Skeletal muscle satellite cell (primary cell): ENCODE measurements around the gene MB21D2.

Experiments
- H3K27me3 ChIP-seq: 2 replicates; pipeline ENCODE4 v1.7.0; 2013; ENCODE audit warnings: low read length; ENCODE audit not compliant: control insufficient read depth, insufficient read depth
- H3K36me3 ChIP-seq: 2 replicates; pipeline ENCODE4 v1.7.0; 2013; ENCODE audit warnings: mild to moderate bottlenecking, control low read depth, low read length; ENCODE audit not compliant: insufficient read depth
- H3K4me1 ChIP-seq: 2 replicates; pipeline ENCODE4 v1.7.0; 2013; ENCODE audit warnings: low read length; ENCODE audit not compliant: control insufficient read depth, insufficient read depth
- H3K4me2 ChIP-seq: 2 replicates; pipeline ENCODE4 v1.7.0; 2013; ENCODE audit warnings: mild to moderate bottlenecking, low read length
- H3K4me3 ChIP-seq: 2 replicates; pipeline ENCODE4 v1.7.0; 2013; ENCODE audit warnings: low read length
- H3K9ac ChIP-seq: 2 replicates; pipeline ENCODE4 v1.7.0; 2013; ENCODE audit warnings: mild to moderate bottlenecking, low read depth, low read length, moderate library complexity
- H3K9me3 ChIP-seq: replicated peaks from 2 replicates; pipeline ENCODE4 v1.7.0; 2013; ENCODE audit warnings: mild to moderate bottlenecking, control low read depth, low read length

The MB21D2 gene

DNA sequence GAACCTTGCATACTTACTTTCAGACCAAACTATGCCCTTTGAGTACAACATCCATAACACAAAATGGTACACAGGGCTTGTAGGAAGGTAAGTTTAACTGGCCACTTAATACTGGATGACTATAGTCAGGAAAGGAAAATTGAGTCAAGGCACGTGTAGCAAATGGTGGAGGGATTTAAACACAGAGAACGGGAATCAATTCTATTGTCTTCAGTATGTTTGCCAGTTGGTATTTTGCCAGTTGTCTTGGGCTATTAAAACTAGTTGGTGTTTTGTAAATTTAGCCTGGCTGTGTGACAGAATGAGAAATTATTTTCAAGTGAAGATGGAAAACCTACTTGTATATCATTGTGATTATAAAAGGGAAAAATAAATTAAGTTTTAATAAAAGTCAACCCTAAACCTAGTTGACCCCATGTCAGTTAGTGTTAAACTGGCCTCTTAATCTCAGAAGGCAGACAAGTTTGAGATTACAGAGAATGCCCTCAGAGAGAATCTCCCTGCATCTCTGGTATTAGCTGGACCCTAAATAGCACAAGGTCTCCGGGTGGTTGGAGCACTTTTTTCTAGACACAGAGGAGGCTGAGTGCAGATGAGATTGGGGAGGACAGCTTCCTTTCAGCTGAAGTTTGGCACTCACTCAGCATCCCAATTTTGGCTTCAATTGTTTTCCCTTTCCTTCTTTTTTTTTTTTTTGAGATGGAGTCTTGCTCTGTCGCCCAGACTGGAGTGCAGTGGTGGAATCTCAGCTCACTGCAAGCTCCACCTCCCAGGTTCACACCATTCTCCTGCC, 91.2 kb downstream of the MB21D2 start:
- Histone ChIP-seq H3K9ac (no peak overlapping the region), H3K36me3 (no peaks in the 10 kb centered on the region), H3K4me3 (no peak overlapping the region), H3K4me1 (peaks cover 25% of the 10 kb centered on the region), H3K27me3 (no peaks in the 10 kb centered on the region), H3K4me2 (no peak overlapping the region), H3K9me3 (no peaks in the 10 kb centered on the region)

DNA sequence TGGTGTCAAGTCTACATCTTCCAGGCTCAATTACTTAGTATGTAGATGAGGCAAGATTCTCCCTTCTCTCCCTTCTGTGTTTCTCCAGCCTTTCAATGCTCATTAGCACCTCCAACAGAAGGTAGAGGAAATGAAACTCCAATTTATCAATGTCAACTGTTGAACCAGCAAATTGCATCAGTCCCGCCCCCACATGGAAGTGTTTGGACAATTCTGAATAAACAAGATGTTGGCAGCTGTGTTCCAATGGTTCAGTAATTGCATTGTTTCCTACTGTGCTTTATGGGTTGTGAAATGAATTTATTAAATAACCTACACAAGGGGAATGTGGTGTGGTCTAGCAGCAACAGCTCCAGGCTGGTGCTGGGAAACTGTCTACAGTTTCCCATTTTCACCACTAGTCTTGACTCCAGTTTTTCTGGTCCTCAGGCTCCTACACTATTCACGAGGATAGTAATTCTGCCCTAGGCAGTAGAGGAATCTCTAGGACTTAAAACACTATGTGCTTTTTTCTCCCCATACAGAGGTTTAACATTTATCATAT, 91.9 kb downstream of the MB21D2 start:
- Histone ChIP-seq H3K4me3 (no peak overlapping the region), H3K36me3 (no peaks in the 10 kb centered on the region), H3K9me3 (no peaks in the 10 kb centered on the region), H3K9ac (no peak overlapping the region), H3K4me1 (peaks cover 18% of the 10 kb centered on the region), H3K27me3 (no peaks in the 10 kb centered on the region), H3K4me2 (no peak overlapping the region)

DNA sequence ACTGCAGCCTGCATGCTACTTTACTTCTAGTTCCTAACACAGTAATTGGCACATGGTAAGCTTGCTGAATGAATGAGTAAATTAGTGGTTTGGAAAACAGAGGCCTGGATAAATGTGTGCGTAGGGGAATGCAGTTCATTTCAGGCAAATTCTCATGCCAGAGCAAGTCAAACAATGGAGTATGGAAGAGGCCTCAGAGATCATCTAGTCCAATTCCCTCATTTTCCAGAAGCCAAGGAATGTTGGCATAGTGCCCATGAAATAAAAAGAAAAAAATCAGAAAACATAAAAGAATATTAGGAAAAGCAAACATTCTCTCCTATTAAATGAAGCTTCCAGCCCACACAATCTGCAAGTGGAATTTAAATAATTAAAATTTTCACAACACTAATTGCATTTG, 92.4 kb downstream of the MB21D2 start:
- no peaks in the 10 kb centered on the region for H3K27me3 ChIP-seq
- no peaks in the 10 kb centered on the region for H3K9me3 ChIP-seq
- no peak overlapping the region for H3K9ac ChIP-seq
- peaks cover 13% of the 10 kb centered on the region for H3K4me1 ChIP-seq
- H3K4me3 ChIP-seq, result no peak overlapping the region
- no peaks in the 10 kb centered on the region for H3K36me3 ChIP-seq
- no peak overlapping the region for H3K4me2 ChIP-seq

DNA sequence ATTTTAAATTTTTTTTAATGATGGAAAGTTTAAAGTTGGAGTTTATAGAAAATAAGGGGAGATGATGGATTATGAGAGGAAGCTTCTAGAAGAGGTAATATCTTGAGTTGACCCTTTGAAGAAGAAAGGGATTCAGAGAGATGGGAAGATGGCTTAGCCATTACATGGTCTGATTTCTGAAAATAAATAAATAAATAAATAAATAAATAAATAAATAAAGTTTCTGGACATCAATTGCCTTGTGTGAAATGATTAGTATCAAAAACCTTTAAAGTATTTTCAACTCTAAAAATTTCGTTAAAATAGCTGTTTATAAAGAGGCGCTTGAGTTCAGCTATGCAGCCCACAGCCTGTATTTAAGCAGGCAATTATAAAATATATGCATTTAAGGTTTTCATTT, 93.3 kb downstream of the MB21D2 start:
- no peaks in the 10 kb centered on the region for H3K9me3 ChIP-seq
- no peaks in the 10 kb centered on the region for H3K36me3 ChIP-seq
- H3K9ac ChIP-seq, result no peak overlapping the region
- no peak overlapping the region for H3K4me3 ChIP-seq
- H3K4me1 ChIP-seq, result peaks cover 13% of the 10 kb centered on the region
- H3K4me2 ChIP-seq, result no peak overlapping the region
- no peaks in the 10 kb centered on the region for H3K27me3 ChIP-seq

DNA sequence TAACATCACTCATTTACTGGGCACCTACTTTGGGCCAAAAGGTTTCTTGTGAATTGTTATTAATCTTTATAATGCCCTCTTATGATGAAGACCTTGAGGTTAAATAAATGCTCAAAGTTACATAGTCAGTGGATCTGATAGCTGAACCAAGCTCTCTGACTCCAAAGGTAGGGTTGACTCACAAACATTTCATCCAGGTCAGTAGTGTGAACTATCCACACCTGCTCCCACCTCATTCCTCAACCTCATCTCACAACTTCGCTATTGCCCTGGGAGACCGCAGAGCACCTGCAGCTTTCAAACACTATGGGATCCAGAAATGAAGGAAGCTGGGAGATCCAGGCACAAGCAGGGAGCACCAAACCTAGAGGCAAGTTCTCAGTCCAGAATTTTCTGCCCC, 96.5 kb downstream of the MB21D2 start:
- Histone ChIP-seq H3K4me2 (no peak overlapping the region), H3K27me3 (no peaks in the 10 kb centered on the region), H3K9ac (no peak overlapping the region), H3K36me3 (no peaks in the 10 kb centered on the region), H3K9me3 (no peaks in the 10 kb centered on the region), H3K4me3 (no peak overlapping the region), H3K4me1 (peaks cover 37% of the 10 kb centered on the region)

DNA sequence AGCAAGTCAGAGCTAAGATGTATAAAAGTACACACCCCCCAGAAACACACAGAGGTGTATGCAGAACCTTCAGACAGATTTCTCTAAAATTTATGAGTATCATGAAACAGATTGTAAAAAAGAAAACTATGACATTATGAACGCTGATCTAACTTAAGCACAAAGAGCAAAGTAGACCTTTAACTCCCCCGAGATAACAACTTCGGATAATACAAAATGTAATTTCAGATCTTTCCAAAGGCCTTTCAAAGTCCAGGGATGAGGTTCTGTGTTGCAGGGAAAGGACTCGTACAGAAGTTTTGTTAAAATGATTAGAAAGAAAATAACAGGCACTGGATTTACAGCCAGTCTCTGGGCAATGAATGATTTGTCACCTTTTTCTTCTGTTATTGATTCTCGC, 97.5 kb downstream of the MB21D2 start:
- H3K4me3 ChIP-seq, result no peak overlapping the region
- no peak overlapping the region for H3K4me2 ChIP-seq
- H3K27me3 ChIP-seq, result no peaks in the 10 kb centered on the region
- H3K36me3 ChIP-seq, result no peaks in the 10 kb centered on the region
- H3K9me3 ChIP-seq, result no peaks in the 10 kb centered on the region
- peaks cover 30% of the 10 kb centered on the region for H3K4me1 ChIP-seq
- no peak overlapping the region for H3K9ac ChIP-seq

DNA sequence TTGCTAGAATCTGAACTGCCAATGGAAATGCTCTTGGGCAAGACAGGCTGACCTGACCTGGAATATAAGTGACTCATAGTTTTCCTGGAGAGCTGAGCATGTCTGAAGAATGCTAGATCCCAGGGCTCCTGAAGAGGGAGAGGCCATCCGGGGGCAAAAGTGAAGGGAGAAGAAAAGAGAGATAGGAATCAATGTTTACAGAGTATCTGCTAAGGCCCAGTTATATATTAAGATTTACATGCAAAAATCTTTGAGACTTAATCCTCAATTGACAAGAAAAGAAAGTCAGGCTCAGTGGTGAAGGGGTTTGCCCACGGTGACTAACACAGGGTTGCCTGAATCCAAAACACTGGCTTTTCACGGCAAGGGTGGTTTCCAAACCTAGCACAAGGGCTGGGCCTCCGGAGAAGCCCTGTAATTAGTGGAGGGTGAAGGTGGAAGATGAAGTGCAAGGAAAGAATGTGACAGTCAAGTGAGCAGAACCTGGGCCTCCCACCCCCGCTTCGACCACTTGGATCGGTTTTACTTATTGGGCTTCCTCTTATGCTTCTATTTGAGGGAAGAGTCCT, 98.6 kb downstream of the MB21D2 start:
- Histone ChIP-seq H3K27me3 (no peaks in the 10 kb centered on the region), H3K9me3 (no peaks in the 10 kb centered on the region), H3K4me1 (peaks cover 30% of the 10 kb centered on the region), H3K9ac (no peak overlapping the region), H3K36me3 (no peaks in the 10 kb centered on the region), H3K4me3 (no peak overlapping the region), H3K4me2 (peak overlapping the region; percentile 22)

DNA sequence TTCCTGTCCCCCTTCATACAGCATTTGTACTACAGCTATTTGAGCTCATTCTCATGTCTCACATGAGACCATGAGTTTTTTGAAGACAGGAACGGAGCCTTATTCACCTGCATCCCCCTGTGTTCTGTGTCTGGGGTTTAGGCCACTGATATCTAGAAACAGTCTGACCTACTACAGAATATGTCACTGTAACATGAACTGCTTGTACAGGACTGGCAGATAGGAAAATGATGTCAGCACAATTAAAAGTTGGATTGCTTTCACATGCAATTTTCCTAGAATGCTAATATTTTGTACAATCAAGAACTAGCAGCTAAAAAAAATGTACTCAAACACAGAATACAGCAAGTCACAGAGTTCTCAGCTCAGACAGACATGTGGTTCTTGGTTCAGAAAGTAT, 99.5 kb downstream of the MB21D2 start:
- Histone ChIP-seq H3K9me3 (no peaks in the 10 kb centered on the region), H3K36me3 (no peaks in the 10 kb centered on the region), H3K4me3 (no peak overlapping the region), H3K9ac (no peak overlapping the region), H3K4me2 (no peak overlapping the region), H3K4me1 (peaks cover 30% of the 10 kb centered on the region), H3K27me3 (no peaks in the 10 kb centered on the region)

DNA sequence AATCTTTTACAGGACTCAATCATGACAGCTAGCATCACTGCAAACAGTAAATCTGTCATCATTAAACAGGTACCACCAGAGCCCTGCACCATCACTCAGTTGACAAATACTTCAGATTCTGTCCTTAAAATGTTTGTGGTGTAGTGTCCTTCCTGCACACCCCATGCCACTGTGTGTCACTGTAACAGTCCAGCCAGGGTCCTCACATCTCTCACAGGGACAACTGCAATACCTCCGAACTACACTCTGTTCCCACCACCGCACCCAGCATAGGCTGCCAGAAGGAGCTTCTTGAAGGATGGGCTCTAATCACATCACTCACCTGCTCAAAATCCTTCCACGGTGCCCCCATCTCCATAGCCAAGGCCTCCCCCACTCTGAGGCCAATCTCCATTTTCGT, 100.2 kb downstream of the MB21D2 start:
- no peak overlapping the region for H3K4me2 ChIP-seq
- H3K36me3 ChIP-seq, result no peaks in the 10 kb centered on the region
- H3K9ac ChIP-seq, result no peak overlapping the region
- no peaks in the 10 kb centered on the region for H3K9me3 ChIP-seq
- no peak overlapping the region for H3K4me3 ChIP-seq
- no peaks in the 10 kb centered on the region for H3K27me3 ChIP-seq
- peaks cover 30% of the 10 kb centered on the region for H3K4me1 ChIP-seq

DNA sequence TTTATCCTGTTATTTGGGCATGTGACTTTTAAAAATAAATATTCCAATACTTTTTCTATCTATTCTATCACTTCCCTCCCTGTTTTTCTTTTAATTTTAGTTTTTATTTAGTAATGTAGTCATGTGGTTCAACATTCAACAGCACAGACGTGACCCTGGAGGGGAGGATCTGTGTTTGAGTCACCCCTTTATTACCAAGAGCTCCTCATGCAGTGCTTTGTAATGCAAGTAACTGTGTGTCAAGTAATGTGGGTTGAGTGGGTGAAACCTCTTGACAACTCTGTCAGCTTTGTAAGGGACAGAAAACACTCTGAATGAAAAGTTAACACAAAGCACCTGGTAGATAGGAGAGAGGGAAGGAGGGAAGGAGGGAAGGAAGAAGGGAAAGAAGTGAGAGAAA, 100.6 kb downstream of the MB21D2 start:
- no peak overlapping the region for H3K4me2 ChIP-seq
- H3K4me3 ChIP-seq, result no peak overlapping the region
- H3K9ac ChIP-seq, result no peak overlapping the region
- H3K27me3 ChIP-seq, result no peaks in the 10 kb centered on the region
- H3K36me3 ChIP-seq, result no peaks in the 10 kb centered on the region
- H3K9me3 ChIP-seq, result no peaks in the 10 kb centered on the region
- peaks cover 30% of the 10 kb centered on the region for H3K4me1 ChIP-seq

DNA sequence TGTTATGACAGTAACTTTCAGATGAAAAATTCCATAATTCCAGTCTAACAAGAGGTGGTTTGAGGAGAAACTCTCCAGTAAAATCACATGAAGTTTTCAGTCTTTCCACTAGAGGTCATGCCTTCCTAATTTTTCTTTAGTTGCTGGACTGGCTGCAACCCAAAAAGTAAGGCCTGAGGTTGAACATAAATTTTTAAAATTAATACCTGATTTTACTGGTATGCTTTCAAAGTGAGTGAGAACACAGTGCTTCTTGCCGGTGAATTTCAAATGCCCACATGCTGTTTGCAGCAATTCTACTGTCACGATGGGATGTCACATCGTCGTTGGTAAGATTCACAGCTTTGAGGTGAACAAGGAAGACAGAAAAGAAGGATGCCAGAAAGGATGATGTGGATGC, 101.3 kb downstream of the MB21D2 start:
- Histone ChIP-seq H3K4me2 (no peak overlapping the region), H3K4me3 (no peak overlapping the region), H3K9ac (no peak overlapping the region), H3K27me3 (no peaks in the 10 kb centered on the region), H3K36me3 (no peaks in the 10 kb centered on the region), H3K4me1 (peaks cover 30% of the 10 kb centered on the region), H3K9me3 (no peaks in the 10 kb centered on the region)
